ENCODE results near the gene PARD3. TPM values are rescaled to one million over a fixed set of nuclear protein-coding genes. Genes with fewer than 3 reads are reported as not detected.

PARD3 gene
- total RNA-seq, 2 experiments from 2014 or later = 0.93 to 1.2 TPM

- DNase-seq = no peak
- Mint-ChIP-seq H3K4me3 (no peak overlapping the region), H3K4me1 (ENCODE audit: low read depth) (no peaks in the 10 kb centered on the region), H3K27ac (no peak overlapping the region), H3K9me3 (no peaks in the 10 kb centered on the region), H3K27me3 (peaks cover 3% of the 10 kb centered on the region), H3K36me3 (no peaks in the 10 kb centered on the region)
- POLR2A ChIA-PET = no interaction called here
- CTCF ChIA-PET = no interaction called here
- intact Hi-C loops (cut with micrococcal nuclease) = no loop called here
Measured at GRCh38 chr10:34789966-34790506, 25.1 kb downstream of the PARD3 start.

GRCh38 chr10:34786464-34786863 lies 28.6 kb downstream of the PARD3 start:
- CTCF ChIA-PET = no interaction called here
- Mint-ChIP-seq H3K36me3 (no peaks in the 10 kb centered on the region), H3K9me3 (no peaks in the 10 kb centered on the region), H3K4me3 (no peak overlapping the region), H3K27me3 (peaks cover 6% of the 10 kb centered on the region), H3K4me1 (ENCODE audit: low read depth) (no peaks in the 10 kb centered on the region), H3K27ac (no peak overlapping the region)
- POLR2A ChIA-PET = no interaction called here
- no peak for DNase-seq
- intact Hi-C loops (cut with micrococcal nuclease) = no loop called here

GRCh38 chr10:34781711-34782110 lies 33.4 kb downstream of the PARD3 start:
- Mint-ChIP-seq H3K36me3 (no peaks in the 10 kb centered on the region), H3K27ac (no peak overlapping the region), H3K4me3 (no peak overlapping the region), H3K27me3 (peaks cover 17% of the 10 kb centered on the region), H3K4me1 (ENCODE audit: low read depth) (peaks cover 3% of the 10 kb centered on the region), H3K9me3 (no peaks in the 10 kb centered on the region)
- intact Hi-C loops (cut with micrococcal nuclease) = no loop called here
- ChIA-PET POLR2A (interaction anchor here (0.6 kb wide), 1 partner anchor 420 kb away, joined by 3 read pairs; no protein-coding TSS in a partner anchor), CTCF (no interaction called here)
- no peak for DNase-seq

- CTCF ChIA-PET = no interaction called here
Measured at GRCh38 chr10:34780818-34781380, 34.2 kb downstream of the PARD3 start.

GRCh38 chr10:34778237-34778636 lies 36.9 kb downstream of the PARD3 start:
- no peak for DNase-seq
- Mint-ChIP-seq H3K4me1 (ENCODE audit: low read depth) (peaks cover 3% of the 10 kb centered on the region), H3K27ac (no peak overlapping the region), H3K4me3 (no peak overlapping the region), H3K9me3 (no peaks in the 10 kb centered on the region), H3K36me3 (no peaks in the 10 kb centered on the region), H3K27me3 (peaks cover 20% of the 10 kb centered on the region)
- intact Hi-C loops (cut with micrococcal nuclease) = no loop called here
- ChIA-PET CTCF (no interaction called here), POLR2A (no interaction called here)

More at GRCh38 chr10:34780818-34781380, 34.2 kb downstream of the PARD3 start:
- Mint-ChIP-seq H3K4me3 (no peak overlapping the region), H3K4me1 (ENCODE audit: low read depth) (peaks cover 3% of the 10 kb centered on the region), H3K27me3 (peaks cover 20% of the 10 kb centered on the region), H3K9me3 (no peaks in the 10 kb centered on the region), H3K27ac (no peak overlapping the region), H3K36me3 (no peaks in the 10 kb centered on the region)
- no peak for DNase-seq
- POLR2A ChIA-PET = interaction anchor here (0.6 kb wide), 1 partner anchor 421 kb away, joined by 3 read pairs; no protein-coding TSS in a partner anchor
- intact Hi-C loops (cut with micrococcal nuclease) = no loop called here

- H3K27ac Mint-ChIP-seq = no peak overlapping the region
- CTCF ChIA-PET = no interaction called here
- H3K36me3 Mint-ChIP-seq = no peaks in the 10 kb centered on the region
- intact Hi-C loops (cut with micrococcal nuclease) = no loop called here
- no peaks in the 10 kb centered on the region for H3K9me3 Mint-ChIP-seq
- peaks cover 3% of the 10 kb centered on the region for H3K4me1 Mint-ChIP-seq (ENCODE audit: low read depth)
- peaks cover 18% of the 10 kb centered on the region for H3K27me3 Mint-ChIP-seq
- H3K4me3 Mint-ChIP-seq = no peak overlapping the region
- POLR2A ChIA-PET = interaction anchor here (0.6 kb wide), 1 partner anchor 250 kb away, joined by 4 read pairs; no protein-coding TSS in a partner anchor
- DNase-seq = no peak
Measured at GRCh38 chr10:34776090-34776690, 38.9 kb downstream of the PARD3 start.

GRCh38 chr10:34775044-34775637 lies 40.0 kb downstream of the PARD3 start:
- Mint-ChIP-seq H3K27ac (no peak overlapping the region), H3K4me3 (no peak overlapping the region), H3K4me1 (ENCODE audit: low read depth) (no peaks in the 10 kb centered on the region), H3K9me3 (no peaks in the 10 kb centered on the region), H3K36me3 (no peaks in the 10 kb centered on the region), H3K27me3 (peaks cover 17% of the 10 kb centered on the region)
- DNase-seq = no peak
- intact Hi-C loops (cut with micrococcal nuclease) = no loop called here
- POLR2A ChIA-PET = no interaction called here
- CTCF ChIA-PET = no interaction called here

- H3K4me3 Mint-ChIP-seq = no peak overlapping the region
- ChIA-PET POLR2A (no interaction called here), CTCF (no interaction called here)
- H3K27me3 Mint-ChIP-seq = peaks cover 20% of the 10 kb centered on the region
- H3K36me3 Mint-ChIP-seq = no peaks in the 10 kb centered on the region
- H3K4me1 Mint-ChIP-seq (ENCODE audit: low read depth) = no peaks in the 10 kb centered on the region
- H3K27ac Mint-ChIP-seq = no peak overlapping the region
- intact Hi-C loops (cut with micrococcal nuclease) = no loop called here
- H3K9me3 Mint-ChIP-seq = no peaks in the 10 kb centered on the region
- DNase-seq = no peak
Measured at GRCh38 chr10:34773636-34774630, 41.2 kb downstream of the PARD3 start.

- CTCF ChIA-PET = no interaction called here
- intact Hi-C loops (cut with micrococcal nuclease) = no loop called here
- H3K4me3 Mint-ChIP-seq = no peak overlapping the region
- POLR2A ChIA-PET = no interaction called here
- no peaks in the 10 kb centered on the region for H3K9me3 Mint-ChIP-seq
- peaks cover 17% of the 10 kb centered on the region for H3K27me3 Mint-ChIP-seq
- DNase-seq = no peak
- no peaks in the 10 kb centered on the region for H3K4me1 Mint-ChIP-seq (ENCODE audit: low read depth)
- H3K36me3 Mint-ChIP-seq = no peaks in the 10 kb centered on the region
- no peak overlapping the region for H3K27ac Mint-ChIP-seq
Measured at GRCh38 chr10:34771525-34771924, 43.6 kb downstream of the PARD3 start.

GRCh38 chr10:34771106-34771505 lies 44.0 kb downstream of the PARD3 start:
- CTCF ChIA-PET = no interaction called here
- intact Hi-C loops (cut with micrococcal nuclease) = no loop called here
- Mint-ChIP-seq H3K27ac (no peak overlapping the region), H3K4me3 (no peak overlapping the region), H3K36me3 (no peaks in the 10 kb centered on the region), H3K27me3 (peaks cover 15% of the 10 kb centered on the region), H3K9me3 (no peaks in the 10 kb centered on the region), H3K4me1 (ENCODE audit: low read depth) (no peaks in the 10 kb centered on the region)
- DNase-seq = no peak
- POLR2A ChIA-PET = no interaction called here

GRCh38 chr10:34769899-34770298 lies 45.2 kb downstream of the PARD3 start:
- Mint-ChIP-seq H3K27me3 (peaks cover 16% of the 10 kb centered on the region), H3K4me1 (ENCODE audit: low read depth) (no peaks in the 10 kb centered on the region), H3K9me3 (no peaks in the 10 kb centered on the region), H3K27ac (no peak overlapping the region), H3K36me3 (no peaks in the 10 kb centered on the region), H3K4me3 (no peak overlapping the region)
- CTCF ChIA-PET = no interaction called here
- no peak for DNase-seq
- POLR2A ChIA-PET = no interaction called here
- intact Hi-C loops (cut with micrococcal nuclease) = no loop called here

- intact Hi-C loops (cut with micrococcal nuclease) = no loop called here
- Mint-ChIP-seq H3K36me3 (no peaks in the 10 kb centered on the region), H3K4me3 (no peak overlapping the region), H3K27me3 (peaks cover 18% of the 10 kb centered on the region), H3K9me3 (no peaks in the 10 kb centered on the region), H3K4me1 (ENCODE audit: low read depth) (no peaks in the 10 kb centered on the region), H3K27ac (no peak overlapping the region)
- POLR2A ChIA-PET = no interaction called here
- no peak for DNase-seq
- CTCF ChIA-PET = no interaction called here
Measured at GRCh38 chr10:34768972-34769330, 46.1 kb downstream of the PARD3 start.
